Calu3 (cell line): ENCODE measurements around the gene CTNND2. TPM values are rescaled to one million over a fixed set of nuclear protein-coding genes. Genes with fewer than 3 reads are reported as not detected.

Source experiments
- BruUV-seq: library from RNA; stranded (reverse); fragments of 400-500 nt; replicated peaks from 2 replicates; lab custom pipeline; 2021; lab: Mats Ljungman, UMichigan
- CTCF ChIA-PET: fragments of 300-600 bp; sonication (Branson Sonifier 250); formaldehyde crosslinking; loops from one replicate; lab custom pipeline; 2022; ENCODE audit warnings: antibody characterized with exemption; lab: Charles Lee
- DNase-seq: peaks from one replicate; pipeline ENCODE4 v3.0.0; 2022
- H3K27ac Mint-ChIP-seq: one replicate; pipeline ENCODE4 v1.8.0; 2022; ENCODE audit warnings: mixed read lengths; ENCODE audit not compliant: unreplicated experiment
- H3K27me3 Mint-ChIP-seq: one replicate; pipeline ENCODE4 v1.8.0; 2022; ENCODE audit warnings: mixed read lengths; ENCODE audit not compliant: unreplicated experiment
- H3K36me3 Mint-ChIP-seq: one replicate; pipeline ENCODE4 v1.8.0; 2022; ENCODE audit warnings: mild to moderate bottlenecking, moderate library complexity, mixed read lengths; ENCODE audit not compliant: insufficient read depth, unreplicated experiment
- H3K4me1 Mint-ChIP-seq: one replicate; pipeline ENCODE4 v1.8.0; 2022; ENCODE audit warnings: mild to moderate bottlenecking, low read depth, mixed read lengths; ENCODE audit not compliant: unreplicated experiment
- H3K4me3 Mint-ChIP-seq: one replicate; pipeline ENCODE4 v1.8.0; 2022; ENCODE audit warnings: mild to moderate bottlenecking, low read depth, moderate library complexity, mixed read lengths; ENCODE audit not compliant: unreplicated experiment
- H3K9me3 Mint-ChIP-seq: one replicate; pipeline ENCODE4 v1.8.0; 2022; ENCODE audit warnings: low read depth, mixed read lengths; ENCODE audit not compliant: unreplicated experiment
- CTCF ChIP-seq: fragments of 200-600 bp; IDR thresholded peaks from one replicate; pipeline ENCODE4 v1.8.0; 2022; ENCODE audit warnings: antibody characterized with exemption; ENCODE audit not compliant: unreplicated experiment
- intact Hi-C: fragments of 100-400 bp; cut with micrococcal nuclease; formaldehyde crosslinking; loops from one replicate; pipeline ENCODE4 v1.10.0; 2022; ENCODE audit not compliant: unreplicated experiment
- total RNA-seq: library from RNA; stranded (reverse); gene quantifications from 2 replicates; pipeline ENCODE4 v1.2.3, GENCODE V29; 2022

The CTNND2 gene
- total RNA-seq, 1 experiment from 2014 or later = 19.6 TPM

DNA sequence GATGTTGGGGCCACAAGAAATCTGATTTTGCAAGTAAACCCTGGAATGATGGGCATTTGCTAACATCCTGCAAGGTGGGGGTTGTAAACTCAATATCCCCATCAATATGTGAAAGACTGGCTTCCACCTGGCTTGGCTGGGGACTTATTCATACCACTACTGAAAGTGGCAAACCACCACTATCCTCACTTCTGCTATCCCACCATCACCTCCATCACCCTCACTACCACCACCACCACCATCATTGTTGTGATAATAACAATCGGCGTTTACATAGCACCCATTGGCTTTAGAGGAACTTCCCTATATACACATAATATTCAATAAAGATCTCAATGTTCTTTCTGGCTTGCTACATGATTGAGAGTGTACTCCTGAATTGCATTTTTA is 918.5 kb downstream of the CTNND2 start:
- Mint-ChIP-seq H3K4me1 (peaks cover 13% of the 10 kb centered on the region), H3K4me3 (no peak overlapping the region), H3K36me3 (no peaks in the 10 kb centered on the region), H3K27me3 (no peaks in the 10 kb centered on the region), H3K9me3 (no peaks in the 10 kb centered on the region), H3K27ac (no peak overlapping the region)
- no peak for TF ChIP-seq CTCF
- no TSS peak for BruUV-seq
- DNase-seq = no peak
- intact Hi-C loops = loop anchor here (10.0 kb wide), 2 partner anchors 379 to 629 kb away; no protein-coding TSS in a partner anchor
- CTCF ChIA-PET = no interaction called here

DNA sequence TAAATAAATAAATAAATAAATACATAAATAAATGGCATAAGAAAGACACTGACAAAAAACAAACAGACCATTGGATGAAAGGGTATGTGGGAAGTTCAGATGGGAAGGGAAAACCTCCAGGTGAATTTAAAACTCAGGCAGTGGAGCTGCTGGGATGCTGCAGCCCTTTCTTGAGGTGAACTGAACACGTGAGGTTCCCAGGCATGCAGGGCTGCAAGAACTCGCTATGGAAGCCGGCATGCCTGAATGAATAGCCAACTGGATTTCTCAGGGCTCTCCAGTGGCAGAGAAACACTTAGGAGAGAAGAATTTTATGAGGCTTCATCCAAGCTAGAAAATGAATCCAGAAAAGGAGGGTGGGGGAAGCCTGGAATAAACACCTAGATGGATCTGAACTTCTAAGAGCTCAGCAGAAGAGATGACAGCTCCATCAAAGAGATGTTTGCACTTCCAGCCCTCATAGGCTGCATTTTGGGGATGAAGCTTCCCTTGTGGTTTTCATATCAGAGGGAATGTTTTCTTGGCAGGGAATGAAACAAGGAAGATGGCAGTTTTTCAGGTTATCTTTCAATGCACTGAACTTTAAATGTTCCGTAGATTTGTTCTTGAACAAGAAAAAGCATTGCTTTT is 919.0 kb downstream of the CTNND2 start:
- Mint-ChIP-seq H3K9me3 (no peaks in the 10 kb centered on the region), H3K4me1 (peaks cover 13% of the 10 kb centered on the region), H3K36me3 (no peaks in the 10 kb centered on the region), H3K27me3 (no peaks in the 10 kb centered on the region), H3K27ac (no peak overlapping the region), H3K4me3 (no peak overlapping the region)
- CTCF ChIA-PET = interaction anchor here (0.9 kb wide), 1 partner anchor 9 kb away, joined by 3 read pairs; no protein-coding TSS in a partner anchor
- no peak for TF ChIP-seq CTCF
- intact Hi-C loops = loop anchor here (10.0 kb wide), 2 partner anchors 380 to 630 kb away; no protein-coding TSS in a partner anchor
- no TSS peak for BruUV-seq
- DNase-seq = no peak

GRCh38 chr5:10984021-10984715 is 920.1 kb downstream of the CTNND2 start:
- DNase-seq = no peak
- Mint-ChIP-seq H3K27me3 (no peaks in the 10 kb centered on the region), H3K9me3 (no peaks in the 10 kb centered on the region), H3K4me1 (peaks cover 13% of the 10 kb centered on the region), H3K27ac (no peak overlapping the region), H3K36me3 (no peaks in the 10 kb centered on the region), H3K4me3 (no peak overlapping the region)
- BruUV-seq = no TSS peak
- TF ChIP-seq CTCF = no peak
- intact Hi-C loops = loop anchor here (10.0 kb wide), 2 partner anchors 381 to 631 kb away; no protein-coding TSS in a partner anchor
- CTCF ChIA-PET = interaction anchor here (0.9 kb wide), 1 partner anchor 8 kb away, joined by 3 read pairs; no protein-coding TSS in a partner anchor

- H3K27me3 Mint-ChIP-seq = no peaks in the 10 kb centered on the region
- H3K9me3 Mint-ChIP-seq = no peaks in the 10 kb centered on the region
- H3K4me3 Mint-ChIP-seq = no peak overlapping the region
- no peak overlapping the region for H3K27ac Mint-ChIP-seq
- peaks cover under 1% of the 10 kb centered on the region for H3K4me1 Mint-ChIP-seq
- intact Hi-C loops = loop anchor here (10.0 kb wide), 2 partner anchors 382 to 632 kb away; no protein-coding TSS in a partner anchor
- no peaks in the 10 kb centered on the region for H3K36me3 Mint-ChIP-seq
- CTCF ChIA-PET = no interaction called here
- no peak for TF ChIP-seq CTCF
- BruUV-seq = no TSS peak
- DNase-seq = no peak
Observed at GRCh38 chr5:10982626-10983025, 921.6 kb downstream of the CTNND2 start.
